Measurements from ENCODE around the gene COX4I1. TPM values are rescaled to one million over a fixed set of nuclear protein-coding genes. Genes with fewer than 3 reads are reported as not detected.

COX4I1 gene
- total RNA-seq, 2 experiments from 2014 or later, result 493 to 511 TPM

DNA sequence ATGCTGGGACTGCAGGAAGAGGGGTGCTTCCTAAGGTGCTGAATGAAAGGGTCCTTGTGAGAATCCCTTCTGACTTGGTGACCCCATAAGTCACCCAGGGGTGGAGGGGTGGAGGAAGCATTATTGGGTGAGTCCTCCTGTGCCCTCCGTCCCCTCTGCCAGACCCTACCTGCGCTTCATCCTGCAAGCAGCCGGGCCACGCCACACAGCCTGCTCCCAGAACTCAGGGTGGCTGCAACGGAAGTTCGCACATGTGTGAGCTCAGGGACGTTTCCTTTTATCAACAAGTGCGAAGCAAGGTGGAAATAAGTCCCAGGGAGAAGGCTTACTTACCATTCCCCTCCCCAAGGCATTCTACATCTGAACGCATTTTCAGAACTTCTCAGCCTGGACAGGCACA is 40.9 kb downstream of the COX4I1 start:
- Mint-ChIP-seq H3K9me3 (no peaks in the 10 kb centered on the region), H3K4me3 (no peak overlapping the region), H3K36me3 (no peaks in the 10 kb centered on the region), H3K27me3 (peaks cover 34% of the 10 kb centered on the region), H3K4me1 (ENCODE audit: low read depth) (peaks cover 3% of the 10 kb centered on the region), H3K27ac (no peak overlapping the region)
- CTCF ChIA-PET, result interaction anchor here (1.4 kb wide), 1 partner anchor 19 kb away, joined by 3 read pairs; no protein-coding TSS in a partner anchor
- no peak for DNase-seq
- POLR2A ChIA-PET, result no interaction called here
- intact Hi-C loops (cut with micrococcal nuclease), result no loop called here

DNA sequence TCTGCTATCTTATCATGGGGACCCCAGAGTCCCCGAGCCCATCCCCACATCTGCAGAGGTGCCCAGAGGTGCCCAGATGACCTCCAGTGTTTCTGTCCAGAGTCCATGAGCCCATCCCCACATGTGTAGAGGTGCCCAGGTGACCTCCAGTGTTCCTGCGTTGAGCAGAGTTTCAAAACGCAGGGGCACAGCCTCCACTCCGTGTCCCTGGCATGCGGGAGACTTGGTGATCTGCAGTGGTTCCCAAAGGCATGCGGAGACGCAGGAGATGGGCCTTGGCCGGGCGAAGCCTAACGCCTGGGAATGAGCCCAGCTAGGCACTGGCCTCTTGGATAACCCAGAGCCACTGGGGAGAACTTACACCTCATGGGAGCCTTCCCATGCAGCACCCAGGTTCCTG is 41.3 kb downstream of the COX4I1 start:
- Mint-ChIP-seq H3K27ac (no peak overlapping the region), H3K4me1 (ENCODE audit: low read depth) (peaks cover 3% of the 10 kb centered on the region), H3K4me3 (no peak overlapping the region), H3K36me3 (no peaks in the 10 kb centered on the region), H3K9me3 (no peaks in the 10 kb centered on the region), H3K27me3 (peaks cover 34% of the 10 kb centered on the region)
- ChIA-PET POLR2A (no interaction called here), CTCF (interaction anchor here (0.7 kb wide), 1 partner anchor 19 kb away, joined by 3 read pairs; no protein-coding TSS in a partner anchor)
- no peak for DNase-seq
- intact Hi-C loops (cut with micrococcal nuclease), result no loop called here

DNA sequence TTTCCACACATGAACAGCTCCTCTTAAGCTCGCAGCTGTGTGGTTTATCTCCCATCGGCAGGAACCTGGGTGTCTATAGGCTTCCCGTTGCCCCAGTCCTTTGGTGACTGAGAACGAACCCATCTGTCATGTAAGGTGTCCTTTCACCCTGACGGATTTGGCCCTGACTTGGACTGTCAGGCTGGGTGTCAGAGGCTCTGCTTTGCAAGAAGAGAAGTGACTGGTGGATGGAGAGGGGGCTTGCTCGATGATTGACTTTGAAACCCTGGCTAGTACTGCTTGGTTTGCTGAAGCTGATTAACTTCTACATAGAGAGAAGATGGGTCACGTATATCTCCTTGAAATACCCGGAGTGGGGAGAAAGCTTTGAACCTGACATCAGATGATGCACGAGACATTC is 42.9 kb downstream of the COX4I1 start:
- ChIA-PET CTCF (no interaction called here), POLR2A (no interaction called here)
- Mint-ChIP-seq H3K4me1 (ENCODE audit: low read depth) (peaks cover 3% of the 10 kb centered on the region), H3K27me3 (peaks cover 41% of the 10 kb centered on the region), H3K9me3 (no peaks in the 10 kb centered on the region), H3K27ac (no peak overlapping the region), H3K4me3 (no peak overlapping the region), H3K36me3 (no peaks in the 10 kb centered on the region)
- intact Hi-C loops (cut with micrococcal nuclease), result no loop called here
- DNase-seq, result no peak

GRCh38 chr16:85842848-85843247 is 43.4 kb downstream of the COX4I1 start:
- Mint-ChIP-seq H3K27me3 (peaks cover 41% of the 10 kb centered on the region), H3K9me3 (no peaks in the 10 kb centered on the region), H3K27ac (no peak overlapping the region), H3K36me3 (no peaks in the 10 kb centered on the region), H3K4me1 (ENCODE audit: low read depth) (peaks cover 3% of the 10 kb centered on the region), H3K4me3 (no peak overlapping the region)
- POLR2A ChIA-PET, result no interaction called here
- DNase-seq, result no peak
- CTCF ChIA-PET, result no interaction called here
- intact Hi-C loops (cut with micrococcal nuclease), result no loop called here

- Mint-ChIP-seq H3K36me3 (no peaks in the 10 kb centered on the region), H3K4me1 (ENCODE audit: low read depth) (peaks cover 3% of the 10 kb centered on the region), H3K27me3 (peaks cover 44% of the 10 kb centered on the region), H3K27ac (no peak overlapping the region), H3K9me3 (no peaks in the 10 kb centered on the region), H3K4me3 (no peak overlapping the region)
- DNase-seq, result no peak
- ChIA-PET POLR2A (no interaction called here), CTCF (no interaction called here)
- intact Hi-C loops (cut with micrococcal nuclease), result no loop called here
Observed at GRCh38 chr16:85843471-85844168, 44.1 kb downstream of the COX4I1 start.

DNA sequence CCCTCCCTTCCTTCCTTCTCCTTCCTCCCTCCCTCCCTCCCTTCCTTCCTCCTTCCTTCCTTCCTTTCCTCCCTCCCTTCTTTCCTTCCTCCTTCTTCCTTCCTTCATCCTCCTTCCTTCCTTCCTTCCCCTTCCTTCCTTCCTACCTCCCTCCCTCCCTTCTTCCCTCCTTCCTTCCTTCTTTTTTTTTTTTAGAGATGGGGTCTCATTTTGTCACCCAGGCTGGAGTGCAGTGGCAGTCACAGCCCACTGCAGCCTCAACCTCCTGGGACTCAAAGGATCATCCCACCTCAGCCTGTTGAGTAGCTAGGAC is 44.6 kb downstream of the COX4I1 start:
- H3K27me3 Mint-ChIP-seq, result peaks cover 41% of the 10 kb centered on the region
- H3K4me1 Mint-ChIP-seq (ENCODE audit: low read depth), result peaks cover 3% of the 10 kb centered on the region
- intact Hi-C loops (cut with micrococcal nuclease), result no loop called here
- no peak for DNase-seq
- H3K4me3 Mint-ChIP-seq, result no peak overlapping the region
- no peaks in the 10 kb centered on the region for H3K36me3 Mint-ChIP-seq
- H3K9me3 Mint-ChIP-seq, result no peaks in the 10 kb centered on the region
- ChIA-PET POLR2A (no interaction called here), CTCF (no interaction called here)
- H3K27ac Mint-ChIP-seq, result no peak overlapping the region

GRCh38 chr16:85844786-85845185 is 45.3 kb downstream of the COX4I1 start:
- POLR2A ChIA-PET, result no interaction called here

DNA sequence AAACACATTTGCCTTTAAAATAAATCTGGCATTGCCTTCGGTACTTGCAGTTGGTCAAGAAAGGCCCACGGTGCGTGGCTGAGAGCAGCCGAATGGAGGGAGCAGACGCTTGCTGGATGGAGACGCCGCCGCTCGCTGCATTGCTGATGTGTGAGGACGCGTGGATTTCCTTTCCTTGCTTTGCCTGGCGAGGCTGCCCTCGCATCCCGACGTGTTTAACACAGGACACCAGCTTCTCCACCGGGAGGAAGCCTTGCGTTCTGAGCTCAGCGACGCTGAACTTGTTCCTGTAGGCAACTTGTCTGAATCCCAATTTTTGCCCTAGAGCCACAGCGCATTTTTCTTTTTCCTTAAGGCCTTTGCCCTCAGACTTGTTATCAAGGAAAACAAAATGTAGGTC is 45.8 kb downstream of the COX4I1 start:
- Mint-ChIP-seq H3K27me3 (peaks cover 34% of the 10 kb centered on the region), H3K27ac (no peak overlapping the region), H3K9me3 (no peaks in the 10 kb centered on the region), H3K4me1 (ENCODE audit: low read depth) (peaks cover 3% of the 10 kb centered on the region), H3K36me3 (no peaks in the 10 kb centered on the region), H3K4me3 (no peak overlapping the region)
- ChIA-PET POLR2A (no interaction called here), CTCF (interaction anchor here (0.9 kb wide), 1 partner anchor 24 kb away, joined by 3 read pairs; no protein-coding TSS in a partner anchor)
- intact Hi-C loops (cut with micrococcal nuclease), result no loop called here
- no peak for DNase-seq

More at GRCh38 chr16:85844786-85845185, 45.3 kb downstream of the COX4I1 start:
- Mint-ChIP-seq H3K36me3 (no peaks in the 10 kb centered on the region), H3K4me3 (no peak overlapping the region), H3K9me3 (no peaks in the 10 kb centered on the region), H3K27ac (no peak overlapping the region), H3K4me1 (ENCODE audit: low read depth) (peaks cover 3% of the 10 kb centered on the region), H3K27me3 (peaks cover 39% of the 10 kb centered on the region)
- CTCF ChIA-PET, result interaction anchor here (0.9 kb wide), 1 partner anchor 23 kb away, joined by 3 read pairs; no protein-coding TSS in a partner anchor
- DNase-seq, result no peak
- intact Hi-C loops (cut with micrococcal nuclease), result no loop called here

DNA sequence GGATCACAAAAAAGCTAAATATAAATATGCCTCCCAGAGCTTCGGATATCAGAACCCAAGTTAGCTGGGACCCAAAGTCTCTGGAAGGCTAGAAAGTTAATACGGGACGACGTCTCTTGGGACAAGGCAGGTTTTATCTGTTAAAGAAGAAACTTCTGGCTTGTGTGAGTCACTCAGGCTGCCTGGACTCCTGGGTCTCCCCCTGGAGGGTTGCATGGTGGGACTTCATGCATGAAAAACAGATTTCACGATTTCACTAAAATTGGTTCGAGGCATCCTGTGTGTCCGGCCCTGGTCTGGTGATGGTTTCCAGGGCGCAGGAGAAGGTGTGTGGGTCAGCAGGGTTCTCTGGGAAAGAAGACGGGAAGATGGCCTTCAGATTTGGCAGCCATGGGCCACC is 47.0 kb downstream of the COX4I1 start:
- ChIA-PET POLR2A (no interaction called here), CTCF (no interaction called here)
- Mint-ChIP-seq H3K27ac (no peak overlapping the region), H3K9me3 (no peaks in the 10 kb centered on the region), H3K4me1 (ENCODE audit: low read depth) (peaks cover 3% of the 10 kb centered on the region), H3K4me3 (no peak overlapping the region), H3K27me3 (peaks cover 32% of the 10 kb centered on the region), H3K36me3 (no peaks in the 10 kb centered on the region)
- DNase-seq, result no peak
- intact Hi-C loops (cut with micrococcal nuclease), result no loop called here

- Mint-ChIP-seq H3K4me1 (ENCODE audit: low read depth) (peaks cover 3% of the 10 kb centered on the region), H3K27me3 (peaks cover 32% of the 10 kb centered on the region), H3K27ac (no peak overlapping the region), H3K36me3 (no peaks in the 10 kb centered on the region), H3K9me3 (no peaks in the 10 kb centered on the region), H3K4me3 (no peak overlapping the region)
- CTCF ChIA-PET, result no interaction called here
- no peak for DNase-seq
- intact Hi-C loops (cut with micrococcal nuclease), result no loop called here
- POLR2A ChIA-PET, result no interaction called here
Observed at GRCh38 chr16:85847036-85847435, 47.5 kb downstream of the COX4I1 start.

DNA sequence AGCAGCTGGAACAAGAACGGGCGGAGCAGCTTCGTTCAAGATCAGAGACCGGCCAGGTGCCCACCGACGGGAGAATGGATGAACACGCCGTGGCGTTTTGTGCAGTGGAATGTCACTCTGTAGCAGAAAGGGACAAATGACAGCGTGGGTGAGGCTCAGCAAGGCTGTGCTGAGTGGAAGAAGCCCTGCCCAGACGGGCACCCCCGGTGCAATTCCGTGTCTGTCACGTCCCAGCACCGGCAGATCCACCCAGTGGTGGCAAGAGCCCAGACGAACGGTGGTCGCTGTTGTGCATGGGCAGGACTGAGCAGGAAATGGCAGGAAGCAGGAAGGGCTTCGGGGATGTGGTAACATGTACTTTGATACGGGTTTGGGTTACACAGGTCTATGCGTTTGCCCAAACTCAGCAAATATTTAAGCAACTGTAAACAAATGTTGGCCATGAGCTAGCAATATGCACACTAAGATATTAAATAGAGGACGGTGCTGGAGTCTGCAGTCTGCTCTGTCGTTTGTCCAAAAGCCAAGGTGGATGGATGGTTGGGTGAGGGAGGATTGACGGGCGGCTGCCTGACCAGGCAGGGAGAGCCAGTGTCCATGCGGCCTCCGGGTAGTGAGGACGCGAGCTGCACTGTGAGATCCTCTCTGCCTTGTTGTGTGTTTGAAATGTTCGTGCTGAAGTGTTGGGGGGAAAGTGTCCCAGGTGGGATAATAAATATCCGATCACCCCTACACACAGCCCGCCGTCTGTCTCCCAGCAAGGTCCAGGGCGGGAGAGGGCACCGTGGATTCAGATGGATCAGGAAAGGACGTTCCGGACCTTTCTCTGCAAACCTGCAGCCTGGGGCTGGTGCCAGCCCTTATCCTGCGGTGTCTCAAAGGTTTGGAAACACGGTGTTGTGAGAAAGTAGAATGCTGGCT is 48.4 kb downstream of the COX4I1 start:
- DNase-seq, result no peak
- Mint-ChIP-seq H3K4me3 (no peak overlapping the region), H3K9me3 (no peaks in the 10 kb centered on the region), H3K36me3 (no peaks in the 10 kb centered on the region), H3K4me1 (ENCODE audit: low read depth) (peaks cover 3% of the 10 kb centered on the region), H3K27me3 (peaks cover 31% of the 10 kb centered on the region), H3K27ac (no peak overlapping the region)
- ChIA-PET POLR2A (no interaction called here), CTCF (no interaction called here)
- intact Hi-C loops (cut with micrococcal nuclease), result no loop called here

GRCh38 chr16:85848986-85849385 is 49.5 kb downstream of the COX4I1 start:
- DNase-seq, result no peak
- Mint-ChIP-seq H3K4me1 (ENCODE audit: low read depth) (peaks cover 3% of the 10 kb centered on the region), H3K27me3 (peaks cover 29% of the 10 kb centered on the region), H3K36me3 (no peaks in the 10 kb centered on the region), H3K4me3 (no peak overlapping the region), H3K9me3 (no peaks in the 10 kb centered on the region), H3K27ac (no peak overlapping the region)
- ChIA-PET POLR2A (no interaction called here), CTCF (interaction anchor here (0.9 kb wide), 1 partner anchor 27 kb away, joined by 3 read pairs; no protein-coding TSS in a partner anchor)
- intact Hi-C loops (cut with micrococcal nuclease), result no loop called here

Data from activated CD4-positive, alpha-beta memory T cell treated with anti-CD3 and anti-CD28 coated beads for 36 hours (primary cell).